Measurements from ENCODE around the gene GYPC.
"Not testable (repeated sequence)": the region's sequence is repeated elsewhere in the genome, so short reads cannot be mapped to it uniquely, and the experiment has no call there.

Gene GYPC

GRCh38 chr2:126700677-126701076 lies 44.7 kb downstream of the GYPC start:
- DNase-seq, result no peak

GRCh38 chr2:126703311-126703710 lies 47.4 kb downstream of the GYPC start:
- DNase-seq, result no peak

- no peak for DNase-seq
Observed at GRCh38 chr2:126704434-126705160, 48.6 kb downstream of the GYPC start.

DNA sequence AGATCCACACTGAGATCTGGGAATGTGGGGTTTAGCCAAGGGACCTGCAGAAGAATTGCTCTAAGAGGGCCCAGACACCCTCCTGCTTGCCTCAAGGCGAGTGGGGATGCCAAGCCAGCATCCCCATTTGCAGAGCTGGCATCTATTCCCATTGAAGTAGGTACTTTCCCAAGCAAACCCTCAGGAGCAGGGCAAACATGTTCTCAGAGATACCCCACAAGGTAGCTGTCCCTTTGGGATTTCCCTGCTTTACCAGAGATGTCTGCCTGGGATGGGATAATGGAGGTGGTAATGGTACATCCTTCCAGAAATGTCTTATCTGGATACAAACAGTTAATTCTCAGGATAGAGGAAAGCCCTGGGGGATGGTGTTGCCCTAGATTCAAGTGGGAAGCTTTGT lies 51.2 kb downstream of the GYPC start:
- DNase-seq, result no peak

DNA sequence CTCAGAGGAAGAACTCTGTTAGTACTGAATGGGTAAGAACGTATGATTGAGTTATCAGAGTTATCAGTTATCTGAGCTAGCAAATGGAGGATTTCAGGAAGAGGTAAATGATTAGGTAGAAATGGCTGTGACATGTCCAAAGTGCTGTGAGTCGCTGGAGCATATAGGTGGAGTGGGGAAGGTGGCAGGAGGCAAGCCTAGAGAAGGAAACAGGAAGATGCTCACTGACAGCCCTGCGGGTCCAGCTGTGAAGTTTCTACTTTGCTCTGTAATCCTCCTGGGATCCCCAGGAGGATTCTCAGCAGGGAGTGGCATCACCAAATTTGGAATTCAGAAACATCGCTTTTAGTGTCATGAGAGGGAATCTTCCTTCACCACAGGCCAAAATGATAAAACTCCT lies 52.0 kb downstream of the GYPC start:
- DNase-seq, result no peak

GRCh38 chr2:126714191-126714965 lies 58.4 kb downstream of the GYPC start:
- no peak for DNase-seq

- DNase-seq, result no peak
Observed at GRCh38 chr2:126715111-126715510, 59.2 kb downstream of the GYPC start.

GRCh38 chr2:126715576-126716406 lies 59.8 kb downstream of the GYPC start:
- no peak for DNase-seq

DNA sequence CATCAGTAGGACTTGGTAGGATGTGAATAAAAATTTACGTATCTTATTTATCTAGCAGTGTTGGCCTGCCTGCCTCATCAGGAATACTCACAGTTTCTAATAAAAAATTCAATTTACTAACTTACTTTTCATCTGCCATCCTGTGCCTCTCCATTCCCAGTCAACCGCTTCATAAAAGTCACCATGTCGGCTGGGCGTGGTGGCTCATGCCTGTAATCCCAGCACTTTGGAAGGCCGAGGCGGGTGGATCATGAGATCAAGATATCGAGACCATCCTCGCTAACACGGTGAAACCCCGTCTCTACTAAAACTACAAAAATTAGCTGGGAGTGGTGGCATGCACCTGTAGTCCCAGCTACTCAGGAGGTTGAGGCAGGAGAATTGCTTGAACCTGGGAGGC lies 61.3 kb downstream of the GYPC start:
- not testable (repeated sequence) for DNase-seq

DNA sequence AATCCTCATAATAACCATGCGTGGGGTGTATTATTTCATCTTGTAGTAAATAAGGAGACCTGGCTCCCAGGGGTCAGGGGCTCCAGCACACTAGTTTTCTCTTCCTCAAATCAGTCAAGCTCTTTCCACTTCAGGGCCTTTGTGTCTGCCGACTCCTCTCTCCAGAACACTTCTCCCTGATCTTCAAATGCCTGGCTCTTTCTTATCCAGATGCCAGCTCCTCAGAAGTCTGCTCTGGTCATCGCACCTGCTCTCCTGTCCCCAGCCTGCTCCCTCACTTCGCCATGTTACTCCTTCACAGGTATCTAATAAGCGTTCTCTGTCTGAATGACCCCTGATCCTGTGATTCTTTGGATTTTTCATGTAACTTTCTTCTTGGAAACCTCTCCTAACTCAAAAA lies 62.0 kb downstream of the GYPC start:
- DNase-seq, result no peak

DNA sequence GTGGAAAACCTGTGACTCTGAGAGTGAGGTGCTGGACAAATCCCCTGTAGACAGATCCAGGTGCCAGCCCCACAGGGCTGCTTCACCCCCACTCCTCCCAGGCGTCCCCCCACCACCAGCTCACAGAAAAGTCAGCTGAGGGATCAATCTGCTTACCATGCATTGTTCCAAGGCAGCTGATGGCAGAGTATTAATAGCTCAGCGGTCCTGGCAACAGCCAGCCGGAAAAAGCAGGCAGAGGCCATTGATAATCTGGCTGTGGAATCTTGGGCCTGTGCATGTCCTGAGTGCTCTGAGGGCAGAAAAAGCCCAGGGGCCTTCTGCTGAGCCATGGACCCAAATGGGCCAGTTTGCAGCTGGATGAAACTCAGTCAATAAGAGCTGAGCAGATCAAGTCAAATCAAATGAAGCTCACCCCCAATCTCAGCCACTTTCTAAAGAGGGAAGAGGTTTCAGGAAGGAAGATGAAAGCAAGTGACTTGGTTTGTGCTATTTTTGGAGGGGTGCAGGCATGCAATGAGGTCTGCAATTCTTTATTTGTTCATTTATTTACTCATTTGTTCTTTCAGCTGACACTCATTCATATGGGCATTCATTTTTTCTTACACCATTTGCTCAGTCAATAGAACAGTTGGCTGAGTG lies 63.4 kb downstream of the GYPC start:
- DNase-seq, result no peak

GRCh38 chr2:126719833-126720351 lies 63.9 kb downstream of the GYPC start:
- DNase-seq, result no peak

GRCh38 chr2:126720638-126721037 lies 64.7 kb downstream of the GYPC start:
- no peak for DNase-seq

DNA sequence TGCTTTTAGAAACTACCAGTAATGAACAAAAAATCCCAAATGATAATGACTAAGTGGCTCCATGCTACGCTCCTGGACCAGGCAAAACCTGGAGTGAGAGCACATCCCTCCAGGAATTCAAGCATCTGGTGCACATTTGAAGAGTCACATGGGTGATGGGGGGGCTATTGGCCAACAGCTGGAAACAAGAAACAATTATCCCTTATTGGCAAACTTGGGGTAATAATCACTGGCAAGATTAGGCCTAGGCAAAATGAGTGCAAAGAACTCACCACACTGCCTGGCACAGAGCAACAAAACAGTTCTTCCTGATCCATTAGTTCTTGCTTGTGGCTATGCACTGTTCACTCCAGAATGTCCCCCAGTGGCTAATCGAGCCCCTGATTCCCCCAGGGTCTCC lies 66.1 kb downstream of the GYPC start:
- DNase-seq, result no peak

- no peak for DNase-seq
Observed at GRCh38 chr2:126722546-126722945, 66.6 kb downstream of the GYPC start.

DNA sequence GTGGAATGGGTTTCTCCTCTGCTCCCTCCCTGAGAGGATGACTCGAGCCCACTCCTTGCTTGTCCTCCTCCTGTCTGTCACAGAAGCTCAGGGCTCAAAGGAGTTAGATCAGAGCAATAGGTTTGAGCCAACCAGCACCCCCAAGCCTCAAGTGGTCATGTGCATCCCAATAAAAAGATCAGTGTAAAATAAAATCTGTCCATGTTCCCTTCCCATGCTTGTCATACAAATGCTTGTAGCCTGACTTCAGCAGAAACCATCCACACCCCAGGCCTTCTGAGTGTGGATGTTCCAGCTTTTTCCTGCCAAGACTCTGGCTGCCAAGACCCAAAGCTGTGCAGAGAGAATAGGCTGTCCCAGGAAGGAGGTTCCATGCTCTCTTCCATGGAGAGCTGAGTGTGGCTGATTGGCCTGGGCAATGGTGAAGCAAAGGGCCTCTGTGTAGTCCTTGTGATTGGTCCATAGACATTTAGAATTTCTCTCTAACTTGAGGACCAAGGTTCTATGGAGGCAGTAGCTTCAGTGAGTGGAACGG lies 67.4 kb downstream of the GYPC start:
- no peak for DNase-seq

- DNase-seq, result no peak
Observed at GRCh38 chr2:126725580-126725979, 69.6 kb downstream of the GYPC start.

DNA sequence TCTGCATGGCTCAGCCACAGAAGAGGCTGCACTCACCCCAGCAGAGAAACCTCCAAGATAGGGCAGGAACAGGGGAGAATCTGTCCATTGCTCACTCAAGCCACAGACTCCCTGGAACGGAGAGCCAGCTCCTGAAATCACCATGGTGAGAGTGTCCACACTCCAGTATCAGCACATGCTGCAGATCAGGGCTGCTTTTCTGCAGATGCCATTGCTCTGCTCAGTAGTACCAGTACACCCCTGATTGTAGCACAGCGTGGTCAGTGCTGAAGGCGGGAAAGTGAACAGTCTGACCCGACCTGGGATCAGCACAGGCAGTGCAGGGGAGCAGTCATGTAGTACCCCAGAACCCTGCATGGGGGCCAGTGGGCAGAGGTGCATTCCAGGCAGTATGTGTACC lies 73.9 kb downstream of the GYPC start:
- DNase-seq, result no peak

DNA sequence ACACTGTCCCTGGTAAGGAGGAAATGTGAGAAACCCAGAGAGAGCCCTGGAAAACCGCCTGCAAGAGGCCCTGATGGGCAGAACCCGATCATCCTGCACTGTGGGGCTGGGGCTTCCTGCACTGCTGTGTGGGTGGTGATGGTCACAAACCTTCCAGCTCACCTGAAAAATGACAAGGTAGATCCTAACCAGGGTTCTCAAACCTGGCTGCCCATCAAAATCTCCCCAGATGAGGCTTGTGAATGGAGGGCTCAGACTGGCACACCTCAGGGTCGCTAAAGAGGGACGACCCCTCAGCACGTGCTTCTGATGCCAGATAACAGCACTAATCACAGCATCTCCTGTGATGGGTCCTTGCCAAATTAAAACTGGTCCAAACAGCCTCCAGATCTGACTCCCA lies 74.7 kb downstream of the GYPC start:
- DNase-seq, result no peak

DNA sequence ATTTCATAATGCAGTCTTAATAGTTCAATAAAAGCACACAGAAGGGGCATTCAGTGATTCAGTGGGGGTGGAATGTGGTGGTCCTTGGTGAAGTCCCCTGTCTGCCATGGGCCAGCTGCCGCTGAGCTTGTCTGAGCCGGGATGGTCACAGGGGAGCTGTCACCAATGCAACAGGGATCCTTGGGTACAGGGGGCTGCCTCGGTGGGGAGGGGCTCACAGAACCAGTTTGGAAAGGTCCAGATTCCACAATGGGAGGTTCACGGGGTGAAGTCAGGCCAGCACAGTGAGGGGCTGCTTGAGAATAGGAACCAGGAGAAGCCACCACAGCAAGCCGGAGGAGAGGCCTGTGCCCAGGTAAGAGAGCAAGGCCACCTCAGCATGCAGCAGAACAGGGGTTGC lies 75.4 kb downstream of the GYPC start:
- DNase-seq, result no peak

GRCh38 chr2:126732682-126733245 lies 76.8 kb downstream of the GYPC start:
- no peak for DNase-seq

GRCh38 chr2:126733795-126734194 lies 77.8 kb downstream of the GYPC start:
- no peak for DNase-seq

Measured in DMS79 treated with DMSO at 0.1 percent for 48 hours (cell line).